ENCODE measurements around the gene KRT2. TPM values are rescaled to one million over a fixed set of nuclear protein-coding genes. Genes with fewer than 3 reads are reported as not detected.

Gene KRT2
- total RNA-seq, 2 experiments from 2014 or later: 0.10 TPM; not detected in 1

DNA sequence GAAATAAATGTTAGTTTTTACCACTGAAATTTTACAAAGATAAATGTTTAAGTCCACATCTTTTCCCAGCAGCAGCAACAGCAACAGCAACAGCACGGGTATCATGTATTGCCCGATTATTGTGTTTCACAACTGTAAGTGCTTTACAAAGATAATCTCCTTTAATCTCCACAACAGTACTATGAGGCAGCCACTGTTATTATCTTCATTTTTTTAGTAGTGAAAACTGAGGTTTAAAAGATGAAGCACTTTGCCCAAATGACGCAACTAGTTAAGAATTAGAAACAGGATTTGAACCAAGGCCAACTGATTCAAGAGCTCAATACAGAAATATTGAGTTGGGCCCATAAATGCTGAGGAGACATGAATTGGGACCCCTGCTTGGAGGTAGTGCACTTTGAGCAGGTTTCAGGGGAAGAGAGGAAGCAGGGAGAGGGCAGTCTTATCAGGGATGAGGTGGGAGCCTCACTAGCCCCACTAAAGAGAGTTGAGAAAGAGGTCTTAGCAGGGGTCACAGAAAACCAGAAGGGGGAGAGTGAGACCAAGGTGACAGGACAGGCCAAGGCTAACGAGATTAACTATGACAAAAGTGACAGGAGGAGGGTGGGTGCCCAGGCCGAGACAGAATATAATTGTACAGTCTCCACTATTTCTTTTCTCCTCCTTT is 15.3 kb downstream of the KRT2 start:
- peak; percentile 9 for DNase-seq
- H3K4me1 Mint-ChIP-seq (ENCODE audit: low read depth): peaks cover 48% of the 10 kb centered on the region
- H3K36me3 Mint-ChIP-seq (ENCODE audit: low read depth): peaks cover 6% of the 10 kb centered on the region
- peaks cover 11% of the 10 kb centered on the region for H3K27me3 Mint-ChIP-seq (ENCODE audit: low read depth)
- no peak overlapping the region for H3K27ac Mint-ChIP-seq
- H3K4me3 Mint-ChIP-seq: no peak overlapping the region
- CTCF ChIA-PET: interaction anchor here (1.1 to 1.4 kb wide), 2 partner anchors 8 to 234 kb away, joined by 3 to 4 read pairs; no protein-coding TSS in a partner anchor
- POLR2A ChIA-PET: interaction anchor here (0.6 kb wide), 1 partner anchor 9 kb away, joined by 3 read pairs; no protein-coding TSS in a partner anchor
- ATAC-seq: no peak
- H3K9me3 Mint-ChIP-seq (ENCODE audit: insufficient read depth): no peaks in the 10 kb centered on the region

DNA sequence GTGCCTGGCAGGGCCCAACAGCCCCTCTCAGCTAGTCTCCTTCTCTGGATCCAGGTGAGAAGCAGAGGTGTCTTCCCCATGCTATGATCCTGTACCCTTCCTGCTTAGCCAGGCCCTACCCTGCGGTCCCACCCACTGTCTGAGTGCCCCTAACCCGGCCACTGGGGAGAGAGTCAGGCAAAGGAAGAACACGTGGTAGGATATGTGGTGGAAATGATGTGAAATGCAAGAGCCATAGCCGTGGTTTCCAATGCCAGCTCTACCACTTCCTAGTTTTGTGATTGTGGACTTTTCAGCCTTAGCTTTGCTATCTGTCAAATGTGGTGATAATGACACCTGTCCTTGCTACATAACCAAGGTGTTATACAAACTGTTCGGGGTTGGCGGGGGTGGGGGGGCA is 15.8 kb downstream of the KRT2 start:
- POLR2A ChIA-PET: interaction anchor here (0.6 kb wide), 1 partner anchor 10 kb away, joined by 3 read pairs; no protein-coding TSS in a partner anchor
- Mint-ChIP-seq H3K9me3 (ENCODE audit: insufficient read depth) (no peaks in the 10 kb centered on the region), H3K4me1 (ENCODE audit: low read depth) (peaks cover 50% of the 10 kb centered on the region), H3K36me3 (ENCODE audit: low read depth) (peaks cover 6% of the 10 kb centered on the region), H3K27ac (peak overlapping the region; percentile 62), H3K27me3 (ENCODE audit: low read depth) (peaks cover 11% of the 10 kb centered on the region), H3K4me3 (no peak overlapping the region)
- ATAC-seq (peak; percentile 45), DNase-seq (peak; percentile 29)
- CTCF ChIA-PET: interaction anchor here (1.1 to 1.4 kb wide), 2 partner anchors 9 to 234 kb away, joined by 3 to 4 read pairs; no protein-coding TSS in a partner anchor

DNA sequence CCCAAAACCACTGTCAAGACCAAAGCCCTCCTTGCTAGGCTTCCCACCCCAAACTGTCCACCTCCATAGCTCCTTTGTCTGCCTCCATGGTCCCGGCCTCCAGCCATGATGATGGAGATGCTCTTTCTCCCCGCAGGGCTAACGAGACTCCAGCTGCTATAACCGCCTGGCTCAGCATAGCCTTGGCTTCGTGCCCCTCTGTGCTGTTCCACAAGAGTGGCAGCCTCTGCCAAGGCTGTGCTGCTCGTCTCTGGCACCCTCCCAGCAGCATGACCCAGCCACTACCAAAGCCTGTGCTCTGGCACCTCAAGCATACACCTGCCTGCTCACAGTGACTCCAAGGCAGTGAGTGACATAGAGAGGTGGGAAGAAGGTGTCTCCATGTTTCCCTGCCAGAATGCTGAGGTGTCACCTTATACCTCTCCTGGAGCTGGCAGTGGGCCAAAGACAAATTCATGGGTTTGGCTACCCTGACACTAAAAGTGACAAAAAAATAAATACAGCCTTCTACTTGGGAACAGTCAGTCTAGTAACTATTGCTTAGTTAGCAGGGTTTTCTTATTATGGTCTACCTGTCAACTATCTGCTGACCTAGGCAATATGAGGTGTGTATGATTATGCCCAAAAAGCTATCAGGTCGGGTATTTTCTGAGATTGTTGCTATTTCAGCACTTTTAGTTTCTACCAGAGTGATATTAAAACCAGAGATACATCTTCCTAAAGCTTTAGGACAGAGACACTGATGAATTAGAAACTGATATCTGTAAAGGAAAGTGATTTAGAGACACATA is 17.6 kb downstream of the KRT2 start:
- Mint-ChIP-seq H3K36me3 (ENCODE audit: low read depth) (peaks cover 5% of the 10 kb centered on the region), H3K9me3 (ENCODE audit: insufficient read depth) (no peaks in the 10 kb centered on the region), H3K4me3 (no peak overlapping the region), H3K4me1 (ENCODE audit: low read depth) (peaks cover 67% of the 10 kb centered on the region), H3K27ac (peak overlapping the region; percentile 17), H3K27me3 (ENCODE audit: low read depth) (peaks cover 5% of the 10 kb centered on the region)
- DNase-seq (peak; percentile 17), ATAC-seq (no peak)
- CTCF ChIA-PET: interaction anchor here (1.0 to 3.9 kb wide), 5 partner anchors 10 to 250 kb away, joined by 3 to 23 read pairs (median 4); no protein-coding TSS in a partner anchor
- POLR2A ChIA-PET: interaction anchor here (1.2 to 2.2 kb wide), 2 partner anchors 11 to 22 kb away, joined by 4 to 10 read pairs; no protein-coding TSS in a partner anchor

DNA sequence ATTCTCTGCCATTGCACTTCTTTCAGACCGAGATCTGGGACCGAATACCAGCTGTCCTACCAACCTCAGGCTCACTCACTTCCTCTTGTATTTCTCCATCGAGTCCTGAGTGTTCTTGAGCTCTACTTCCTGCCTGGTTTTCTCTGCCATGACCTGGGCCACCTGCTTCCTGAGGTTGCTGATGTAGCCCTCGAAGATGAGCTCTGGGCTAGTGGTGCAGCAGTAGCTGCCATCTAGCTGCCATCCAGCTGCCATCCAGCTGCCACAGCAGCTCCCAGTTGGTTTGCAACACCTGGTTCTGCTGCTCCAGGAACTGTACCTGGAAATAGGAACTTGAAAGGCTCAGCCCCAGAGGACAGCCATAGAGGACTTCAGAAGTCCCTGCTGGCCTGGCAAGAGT is 18.6 kb downstream of the KRT2 start:
- Mint-ChIP-seq H3K9me3 (ENCODE audit: insufficient read depth) (no peaks in the 10 kb centered on the region), H3K27me3 (ENCODE audit: low read depth) (no peaks in the 10 kb centered on the region), H3K36me3 (ENCODE audit: low read depth) (peaks cover 4% of the 10 kb centered on the region), H3K27ac (peak overlapping the region; percentile 80), H3K4me1 (ENCODE audit: low read depth) (peaks cover 70% of the 10 kb centered on the region), H3K4me3 (no peak overlapping the region)
- ATAC-seq: peak; percentile 87
- ChIA-PET CTCF (interaction anchor here (0.6 to 3.9 kb wide), 9 partner anchors 9 to 251 kb away, joined by 3 to 23 read pairs (median 8); no protein-coding TSS in a partner anchor), POLR2A (interaction anchor here (0.9 to 2.2 kb wide), 3 partner anchors 9 to 21 kb away, joined by 4 to 10 read pairs (median 4); no protein-coding TSS in a partner anchor)
- peak; percentile 64 for DNase-seq

DNA sequence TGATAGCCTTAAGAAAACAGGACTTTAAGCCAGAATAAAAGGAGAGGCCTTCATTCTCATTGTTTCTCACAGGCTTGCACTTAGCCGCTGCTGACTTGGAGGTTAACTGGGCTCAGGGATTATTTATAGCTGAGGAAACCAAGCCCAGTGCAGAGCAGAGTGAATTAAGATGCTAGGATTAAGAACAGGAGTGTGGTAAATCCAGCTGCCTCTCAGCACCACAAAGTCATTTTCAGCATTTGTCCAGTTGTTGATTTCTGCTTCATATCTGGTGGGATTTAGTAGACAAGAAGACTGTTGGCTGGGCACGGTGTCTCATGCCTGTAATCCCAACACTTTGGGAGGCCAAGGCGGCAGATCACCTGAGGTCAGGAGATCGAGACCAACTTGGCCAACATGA is 19.4 kb downstream of the KRT2 start:
- DNase-seq (peak; percentile 16), ATAC-seq (no peak)
- peak overlapping the region; percentile 80 for H3K27ac Mint-ChIP-seq
- ChIA-PET CTCF (interaction anchor here (1.0 to 3.9 kb wide), 10 partner anchors 10 to 252 kb away, joined by 3 to 23 read pairs (median 6); no protein-coding TSS in a partner anchor), POLR2A (interaction anchor here (0.9 to 2.2 kb wide), 2 partner anchors 10 to 12 kb away, joined by 4 to 10 read pairs; no protein-coding TSS in a partner anchor)
- no peaks in the 10 kb centered on the region for H3K9me3 Mint-ChIP-seq (ENCODE audit: insufficient read depth)
- no peak overlapping the region for H3K4me3 Mint-ChIP-seq
- peaks cover 4% of the 10 kb centered on the region for H3K36me3 Mint-ChIP-seq (ENCODE audit: low read depth)
- peaks cover 71% of the 10 kb centered on the region for H3K4me1 Mint-ChIP-seq (ENCODE audit: low read depth)
- H3K27me3 Mint-ChIP-seq (ENCODE audit: low read depth): no peaks in the 10 kb centered on the region

DNA sequence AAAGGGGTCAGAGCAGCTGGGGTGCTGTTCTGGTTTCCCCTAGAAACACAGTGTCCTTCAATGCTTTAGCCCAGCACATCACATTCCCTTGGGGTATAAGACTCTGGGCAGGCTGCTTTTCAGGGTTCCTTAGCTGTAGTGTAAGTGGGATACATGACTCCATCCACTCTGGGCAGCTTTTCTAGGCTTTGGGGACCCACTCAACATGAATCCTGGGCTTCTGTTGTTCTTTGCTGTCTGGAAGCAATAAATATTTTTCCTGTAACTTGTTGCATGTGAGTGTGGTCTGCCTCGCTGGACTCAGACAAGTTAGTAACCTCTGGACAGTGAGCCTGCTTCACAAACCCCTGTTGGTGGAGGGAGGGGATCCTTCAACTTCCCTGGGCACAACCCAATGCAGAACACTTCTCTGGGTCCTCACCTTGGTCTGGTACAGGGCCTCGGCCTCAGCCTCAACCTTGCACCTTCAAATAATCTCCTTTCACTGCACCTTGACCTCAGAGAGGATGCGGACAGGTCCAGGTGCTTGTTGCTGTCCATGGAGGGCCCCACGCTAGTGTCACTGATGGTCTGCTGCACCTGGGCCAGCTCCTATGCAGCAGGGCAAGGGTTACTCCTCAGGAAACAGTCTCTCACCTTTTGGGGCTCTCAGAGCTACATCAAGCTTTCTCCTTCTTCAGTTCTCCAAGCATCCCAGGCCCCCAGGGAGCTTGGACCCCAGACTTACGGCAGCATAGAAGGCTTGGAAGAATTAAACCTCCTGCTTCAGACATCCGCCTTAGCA is 20.1 kb downstream of the KRT2 start:
- ATAC-seq: no peak
- CTCF ChIA-PET: interaction anchor here (0.6 to 3.9 kb wide), 6 partner anchors 10 to 252 kb away, joined by 3 to 23 read pairs (median 3); no protein-coding TSS in a partner anchor
- H3K27ac Mint-ChIP-seq: no peak overlapping the region

DNA sequence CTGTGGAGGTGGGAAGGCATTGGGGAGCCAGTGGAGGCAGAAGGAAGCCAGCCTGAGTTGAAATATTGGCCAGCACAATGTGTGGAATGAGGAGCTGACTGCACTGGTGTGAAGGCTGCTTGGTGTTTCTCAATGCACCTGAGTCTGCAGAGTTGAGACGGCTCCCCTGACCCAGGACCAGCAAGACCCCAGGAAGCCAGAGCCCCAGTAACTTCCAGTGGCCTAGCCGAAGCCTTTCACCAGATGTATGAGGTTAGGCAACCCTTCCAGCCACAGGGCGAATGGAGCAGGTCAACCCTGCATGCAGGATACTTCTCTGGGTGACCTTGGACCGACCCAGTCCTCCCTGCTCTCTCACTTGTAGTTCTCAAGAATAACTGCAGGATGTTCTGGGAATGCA is 20.7 kb downstream of the KRT2 start:
- peak; percentile 13 for DNase-seq
- Mint-ChIP-seq H3K36me3 (ENCODE audit: low read depth) (peaks cover 4% of the 10 kb centered on the region), H3K27ac (peak overlapping the region; percentile 79), H3K9me3 (ENCODE audit: insufficient read depth) (no peaks in the 10 kb centered on the region), H3K27me3 (ENCODE audit: low read depth) (peaks cover 3% of the 10 kb centered on the region), H3K4me1 (ENCODE audit: low read depth) (peaks cover 70% of the 10 kb centered on the region), H3K4me3 (no peak overlapping the region)
- ChIA-PET CTCF (interaction anchor here (1.0 to 3.9 kb wide), 4 partner anchors 13 to 253 kb away, joined by 3 to 23 read pairs (median 4); no protein-coding TSS in a partner anchor), POLR2A (no interaction called here)
- no peak for ATAC-seq

More for the DNA sequence above, 20.1 kb downstream of the KRT2 start:
- H3K27me3 Mint-ChIP-seq (ENCODE audit: low read depth): peaks cover 2% of the 10 kb centered on the region
- H3K4me1 Mint-ChIP-seq (ENCODE audit: low read depth): peaks cover 75% of the 10 kb centered on the region
- no peak overlapping the region for H3K4me3 Mint-ChIP-seq
- peaks cover 4% of the 10 kb centered on the region for H3K36me3 Mint-ChIP-seq (ENCODE audit: low read depth)
- peak; percentile 16 for DNase-seq
- H3K9me3 Mint-ChIP-seq (ENCODE audit: insufficient read depth): no peaks in the 10 kb centered on the region
- POLR2A ChIA-PET: interaction anchor here (2.2 kb wide), 1 partner anchor 13 kb away, joined by 10 read pairs; no protein-coding TSS in a partner anchor

DNA sequence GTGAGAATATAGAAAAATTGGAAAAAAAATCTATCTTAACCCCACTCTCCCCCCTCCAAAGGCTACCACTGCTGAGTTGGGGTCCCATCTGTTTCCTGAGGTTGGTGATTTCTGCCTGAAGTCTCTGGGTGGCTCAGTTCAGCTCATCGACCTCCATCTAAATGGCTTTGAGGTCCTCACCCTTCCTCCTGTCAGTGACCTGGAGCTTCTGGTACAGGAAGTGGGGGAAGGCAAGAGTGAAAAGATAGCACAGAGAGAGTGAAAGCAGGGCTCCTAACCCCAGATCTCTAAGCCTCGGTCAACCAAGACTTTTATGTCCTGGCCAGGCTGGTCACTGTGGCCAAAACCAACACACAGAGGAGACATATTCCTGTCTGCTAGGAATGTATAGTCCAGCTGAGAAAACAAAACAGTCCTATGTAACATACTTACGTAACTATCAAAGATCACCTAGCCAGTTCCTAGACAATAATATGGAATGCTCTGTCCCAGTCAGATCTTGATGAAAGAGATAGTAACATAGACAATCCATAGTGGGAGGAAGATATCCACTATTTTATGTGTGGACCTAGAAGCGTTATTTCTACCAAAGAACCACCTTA is 21.3 kb downstream of the KRT2 start:
- ChIA-PET POLR2A (no interaction called here), CTCF (interaction anchor here (0.7 to 1.5 kb wide), 4 partner anchors 20 to 253 kb away, joined by 3 to 4 read pairs (median 4); no protein-coding TSS in a partner anchor)
- ATAC-seq (peak; percentile 52), DNase-seq (peak; percentile 24)
- Mint-ChIP-seq H3K27me3 (ENCODE audit: low read depth) (peaks cover 3% of the 10 kb centered on the region), H3K36me3 (ENCODE audit: low read depth) (peaks cover 4% of the 10 kb centered on the region), H3K4me3 (peak overlapping the region; percentile 7), H3K4me1 (ENCODE audit: low read depth) (peaks cover 66% of the 10 kb centered on the region), H3K27ac (peak overlapping the region; percentile 79), H3K9me3 (ENCODE audit: insufficient read depth) (no peaks in the 10 kb centered on the region)

DNA sequence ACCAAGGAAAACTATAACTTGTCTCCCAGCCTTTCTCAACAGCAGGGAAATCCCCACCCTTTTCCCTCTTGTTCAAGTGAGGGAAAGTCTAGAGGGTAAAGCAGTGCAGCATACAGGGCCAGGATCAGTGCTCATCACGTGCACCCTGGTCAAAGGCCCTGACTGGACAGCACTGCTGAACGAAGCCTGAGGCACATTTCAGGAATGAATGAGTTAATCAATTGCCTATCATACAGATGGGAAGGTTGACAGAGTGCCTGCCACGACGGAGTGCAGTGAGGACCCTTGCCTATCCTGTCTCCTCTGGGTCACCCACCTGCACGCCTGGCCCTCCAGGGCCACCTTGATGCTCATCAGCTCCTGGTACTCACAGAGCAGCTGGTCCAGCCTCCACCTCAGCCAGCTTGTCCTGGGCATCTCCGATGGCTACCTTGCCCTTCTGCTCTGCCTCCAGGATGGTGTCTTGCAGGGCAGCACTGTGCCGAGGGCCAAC is 22.0 kb downstream of the KRT2 start:
- H3K27ac Mint-ChIP-seq: peak overlapping the region; percentile 79
- H3K27me3 Mint-ChIP-seq (ENCODE audit: low read depth): peaks cover 7% of the 10 kb centered on the region
- DNase-seq: peak; percentile 14
- peaks cover 2% of the 10 kb centered on the region for H3K36me3 Mint-ChIP-seq (ENCODE audit: low read depth)
- H3K9me3 Mint-ChIP-seq (ENCODE audit: insufficient read depth): no peaks in the 10 kb centered on the region
- ATAC-seq: no peak
- POLR2A ChIA-PET: no interaction called here
- CTCF ChIA-PET: interaction anchor here (0.7 to 1.0 kb wide), 3 partner anchors 20 to 250 kb away, joined by 3 to 4 read pairs (median 4); no protein-coding TSS in a partner anchor
- H3K4me1 Mint-ChIP-seq (ENCODE audit: low read depth): peaks cover 63% of the 10 kb centered on the region
- no peak overlapping the region for H3K4me3 Mint-ChIP-seq

DNA sequence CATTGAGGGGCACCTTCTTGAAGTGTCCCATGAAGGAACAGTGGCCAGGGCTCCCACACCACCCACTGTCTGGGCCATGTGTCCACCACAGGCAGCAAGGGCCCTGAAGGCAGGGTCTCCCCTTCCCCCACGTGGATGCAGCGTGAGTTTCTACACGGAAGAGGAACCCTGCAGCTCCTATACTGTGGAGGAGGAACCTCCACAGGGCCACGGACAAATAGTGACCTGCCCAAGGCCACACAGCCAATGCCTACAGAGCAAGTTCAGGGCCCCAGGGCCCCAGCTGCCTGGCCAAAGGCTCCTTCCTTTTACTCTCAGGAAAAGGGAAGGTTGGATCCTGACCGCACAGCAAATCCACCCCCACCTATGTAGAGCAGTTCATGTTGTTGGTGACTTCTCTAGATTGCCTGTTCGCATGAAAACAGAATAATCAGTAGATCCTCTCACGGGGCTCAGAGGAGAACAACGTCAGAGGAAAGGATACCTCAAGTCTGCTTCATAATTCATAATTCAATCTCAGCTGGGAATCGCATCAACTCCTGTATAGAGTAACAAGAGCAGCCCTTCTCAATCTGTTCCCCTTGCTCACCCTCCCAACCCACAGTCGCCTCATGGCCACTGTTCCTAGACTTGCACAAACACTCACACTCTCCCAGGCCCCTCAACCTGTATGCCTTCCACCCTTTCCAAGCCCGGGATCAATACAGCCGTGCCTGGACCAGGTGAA is 22.6 kb downstream of the KRT2 start:
- no peaks in the 10 kb centered on the region for H3K9me3 Mint-ChIP-seq (ENCODE audit: insufficient read depth)
- POLR2A ChIA-PET: no interaction called here
- H3K4me3 Mint-ChIP-seq: no peak overlapping the region
- H3K4me1 Mint-ChIP-seq (ENCODE audit: low read depth): peaks cover 60% of the 10 kb centered on the region
- H3K36me3 Mint-ChIP-seq (ENCODE audit: low read depth): peaks cover 2% of the 10 kb centered on the region
- H3K27me3 Mint-ChIP-seq (ENCODE audit: low read depth): peaks cover 8% of the 10 kb centered on the region
- no peak for ATAC-seq
- H3K27ac Mint-ChIP-seq: no peak overlapping the region
- peak; percentile 16 for DNase-seq
- CTCF ChIA-PET: interaction anchor here (1.1 kb wide), 1 partner anchor 41 kb away, joined by 3 read pairs; no protein-coding TSS in a partner anchor

All from activated CD8-positive, alpha-beta T cell treated with anti-CD3 and anti-CD28 coated beads, Interleukin-2, amount 10 ng/mL, durations not matched to agents 7 days and 5 days (primary cell).